ENCODE results near the gene ISCU.

DNA sequence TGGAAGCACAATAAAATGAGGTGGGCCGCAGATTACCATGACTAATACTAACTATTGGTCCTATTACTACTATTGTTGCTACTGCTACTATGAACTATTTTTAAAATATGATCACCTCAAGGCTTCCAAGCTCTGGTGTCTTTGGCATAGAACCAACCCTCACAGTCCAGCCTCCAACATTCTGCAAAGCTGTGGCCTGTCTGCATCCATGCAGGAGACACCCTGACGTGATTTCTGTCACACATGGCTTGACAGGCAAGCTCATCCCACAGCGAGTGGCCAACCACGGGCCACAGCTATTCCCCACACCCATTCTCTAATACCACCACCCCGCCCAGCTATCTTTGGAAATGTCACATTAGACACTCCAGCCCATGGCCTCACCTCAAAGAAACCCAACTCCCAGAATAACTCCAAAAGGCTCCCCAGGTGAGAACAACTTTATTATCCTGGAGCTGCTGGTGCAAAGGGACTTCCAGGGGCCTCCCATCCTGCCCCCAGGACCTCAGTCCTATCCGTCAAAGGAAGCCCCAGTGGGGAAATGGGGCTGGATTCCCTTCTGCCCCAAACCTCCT is 14.4 kb downstream of the ISCU start:
- no peak for TF ChIP-seq TCF12 (IDR thresholded peaks at IDR 0.05)
- TF ChIP-seq RXRA (IDR thresholded peaks at IDR 0.05; ENCODE audit: borderline replicate concordance, low read depth), result no peak
- TF ChIP-seq GABPA (IDR thresholded peaks at IDR 0.05; ENCODE audit: low read depth), result no peak
- TF ChIP-seq, protein P1, sequence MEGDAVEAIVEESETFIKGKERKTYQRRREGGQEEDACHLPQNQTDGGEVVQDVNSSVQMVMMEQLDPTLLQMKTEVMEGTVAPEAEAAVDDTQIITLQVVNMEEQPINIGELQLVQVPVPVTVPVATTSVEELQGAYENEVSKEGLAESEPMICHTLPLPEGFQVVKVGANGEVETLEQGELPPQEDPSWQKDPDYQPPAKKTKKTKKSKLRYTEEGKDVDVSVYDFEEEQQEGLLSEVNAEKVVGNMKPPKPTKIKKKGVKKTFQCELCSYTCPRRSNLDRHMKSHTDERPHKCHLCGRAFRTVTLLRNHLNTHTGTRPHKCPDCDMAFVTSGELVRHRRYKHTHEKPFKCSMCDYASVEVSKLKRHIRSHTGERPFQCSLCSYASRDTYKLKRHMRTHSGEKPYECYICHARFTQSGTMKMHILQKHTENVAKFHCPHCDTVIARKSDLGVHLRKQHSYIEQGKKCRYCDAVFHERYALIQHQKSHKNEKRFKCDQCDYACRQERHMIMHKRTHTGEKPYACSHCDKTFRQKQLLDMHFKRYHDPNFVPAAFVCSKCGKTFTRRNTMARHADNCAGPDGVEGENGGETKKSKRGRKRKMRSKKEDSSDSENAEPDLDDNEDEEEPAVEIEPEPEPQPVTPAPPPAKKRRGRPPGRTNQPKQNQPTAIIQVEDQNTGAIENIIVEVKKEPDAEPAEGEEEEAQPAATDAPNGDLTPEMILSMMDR (IDR thresholded peaks at IDR 0.05), result no peak
- TF ChIP-seq NRF1 (IDR thresholded peaks at IDR 0.05; ENCODE audit: low read depth, low read length), result no peak
- no peak for TF ChIP-seq SMC3 (IDR thresholded peaks at IDR 0.05; ENCODE audit: low read depth, low read length)
- TF ChIP-seq, protein P2, sequence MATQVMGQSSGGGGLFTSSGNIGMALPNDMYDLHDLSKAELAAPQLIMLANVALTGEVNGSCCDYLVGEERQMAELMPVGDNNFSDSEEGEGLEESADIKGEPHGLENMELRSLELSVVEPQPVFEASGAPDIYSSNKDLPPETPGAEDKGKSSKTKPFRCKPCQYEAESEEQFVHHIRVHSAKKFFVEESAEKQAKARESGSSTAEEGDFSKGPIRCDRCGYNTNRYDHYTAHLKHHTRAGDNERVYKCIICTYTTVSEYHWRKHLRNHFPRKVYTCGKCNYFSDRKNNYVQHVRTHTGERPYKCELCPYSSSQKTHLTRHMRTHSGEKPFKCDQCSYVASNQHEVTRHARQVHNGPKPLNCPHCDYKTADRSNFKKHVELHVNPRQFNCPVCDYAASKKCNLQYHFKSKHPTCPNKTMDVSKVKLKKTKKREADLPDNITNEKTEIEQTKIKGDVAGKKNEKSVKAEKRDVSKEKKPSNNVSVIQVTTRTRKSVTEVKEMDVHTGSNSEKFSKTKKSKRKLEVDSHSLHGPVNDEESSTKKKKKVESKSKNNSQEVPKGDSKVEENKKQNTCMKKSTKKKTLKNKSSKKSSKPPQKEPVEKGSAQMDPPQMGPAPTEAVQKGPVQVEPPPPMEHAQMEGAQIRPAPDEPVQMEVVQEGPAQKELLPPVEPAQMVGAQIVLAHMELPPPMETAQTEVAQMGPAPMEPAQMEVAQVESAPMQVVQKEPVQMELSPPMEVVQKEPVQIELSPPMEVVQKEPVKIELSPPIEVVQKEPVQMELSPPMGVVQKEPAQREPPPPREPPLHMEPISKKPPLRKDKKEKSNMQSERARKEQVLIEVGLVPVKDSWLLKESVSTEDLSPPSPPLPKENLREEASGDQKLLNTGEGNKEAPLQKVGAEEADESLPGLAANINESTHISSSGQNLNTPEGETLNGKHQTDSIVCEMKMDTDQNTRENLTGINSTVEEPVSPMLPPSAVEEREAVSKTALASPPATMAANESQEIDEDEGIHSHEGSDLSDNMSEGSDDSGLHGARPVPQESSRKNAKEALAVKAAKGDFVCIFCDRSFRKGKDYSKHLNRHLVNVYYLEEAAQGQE (IDR thresholded peaks at IDR 0.05; ENCODE audit: low read depth, low read length), result no peak
- no peak for TF ChIP-seq RFX5 (IDR thresholded peaks at IDR 0.05; ENCODE audit: low read length)
- TF ChIP-seq, protein P3, sequence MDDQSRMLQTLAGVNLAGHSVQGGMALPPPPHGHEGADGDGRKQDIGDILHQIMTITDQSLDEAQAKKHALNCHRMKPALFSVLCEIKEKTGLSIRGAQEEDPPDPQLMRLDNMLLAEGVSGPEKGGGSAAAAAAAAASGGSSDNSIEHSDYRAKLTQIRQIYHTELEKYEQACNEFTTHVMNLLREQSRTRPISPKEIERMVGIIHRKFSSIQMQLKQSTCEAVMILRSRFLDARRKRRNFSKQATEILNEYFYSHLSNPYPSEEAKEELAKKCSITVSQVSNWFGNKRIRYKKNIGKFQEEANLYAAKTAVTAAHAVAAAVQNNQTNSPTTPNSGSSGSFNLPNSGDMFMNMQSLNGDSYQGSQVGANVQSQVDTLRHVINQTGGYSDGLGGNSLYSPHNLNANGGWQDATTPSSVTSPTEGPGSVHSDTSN (IDR thresholded peaks at IDR 0.05), result no peak

Measured in SK-N-SH (cell line).